GM18511 (cell line): ENCODE results near the gene ARHGEF12.
A peak's percentile ranks its signal among the peaks of the same experiment; 100 is the strongest.
"Not testable (repeated sequence)": the region's sequence is repeated elsewhere in the genome, so short reads cannot be mapped to it uniquely, and the experiment has no call there.

ENCODE experiments used
- ATAC-seq: cut with Tn5 transposase; IDR thresholded peaks from one replicate; pipeline ENCODE4 v1.9.1; 2021; ENCODE audit warnings: mild to moderate bottlenecking, moderate library complexity; ENCODE audit not compliant: unreplicated experiment

The ARHGEF12 gene

GRCh38 chr11:120482149-120482548 is 145.9 kb downstream of the ARHGEF12 start:
- no peak for ATAC-seq

GRCh38 chr11:120484722-120485121 is 148.5 kb downstream of the ARHGEF12 start:
- no peak for ATAC-seq

GRCh38 chr11:120486138-120486537 is 149.9 kb downstream of the ARHGEF12 start:
- no peak for ATAC-seq

DNA sequence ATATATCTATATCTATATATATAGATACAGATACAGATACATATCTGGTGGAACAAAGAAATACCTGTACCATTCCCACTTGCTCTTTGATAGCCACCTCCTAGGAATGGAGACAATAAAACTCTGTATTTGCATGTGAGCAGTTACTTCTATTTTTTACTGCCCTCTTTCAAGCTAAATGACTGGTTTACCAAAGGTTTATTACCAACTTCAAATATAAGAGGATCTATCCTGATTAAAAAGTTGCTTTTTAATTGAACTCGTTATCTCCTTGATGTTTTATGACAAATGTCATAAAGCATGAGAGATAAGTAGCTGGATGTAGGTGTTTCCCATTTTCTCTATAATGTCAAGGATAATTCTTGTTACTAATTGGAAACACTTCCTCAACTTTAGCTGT is 153.6 kb downstream of the ARHGEF12 start:
- no peak for ATAC-seq

DNA sequence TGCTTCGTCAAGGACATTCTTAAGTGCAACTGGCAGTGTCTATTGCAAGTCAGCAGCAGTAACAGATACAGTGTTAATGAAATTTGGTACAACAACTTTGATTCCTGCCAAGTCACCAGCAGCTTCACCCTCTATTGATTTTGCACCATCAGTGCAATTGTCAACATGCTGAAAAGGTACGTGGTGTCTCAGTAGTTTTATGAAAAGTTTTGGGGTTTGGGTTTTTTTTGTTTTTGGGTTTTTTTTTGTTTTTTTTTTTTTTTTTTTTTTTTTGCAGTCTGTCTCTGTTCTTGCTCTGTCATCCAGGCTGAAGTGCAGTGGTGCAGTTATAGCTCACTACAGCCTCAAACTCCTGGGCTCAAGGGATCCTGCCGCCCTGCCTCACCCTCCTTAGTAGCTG is 156.3 kb downstream of the ARHGEF12 start:
- ATAC-seq: no peak

- no peak for ATAC-seq
These were observed 158.4 kb downstream of the ARHGEF12 start for GRCh38 chr11:120494595-120494994.

DNA sequence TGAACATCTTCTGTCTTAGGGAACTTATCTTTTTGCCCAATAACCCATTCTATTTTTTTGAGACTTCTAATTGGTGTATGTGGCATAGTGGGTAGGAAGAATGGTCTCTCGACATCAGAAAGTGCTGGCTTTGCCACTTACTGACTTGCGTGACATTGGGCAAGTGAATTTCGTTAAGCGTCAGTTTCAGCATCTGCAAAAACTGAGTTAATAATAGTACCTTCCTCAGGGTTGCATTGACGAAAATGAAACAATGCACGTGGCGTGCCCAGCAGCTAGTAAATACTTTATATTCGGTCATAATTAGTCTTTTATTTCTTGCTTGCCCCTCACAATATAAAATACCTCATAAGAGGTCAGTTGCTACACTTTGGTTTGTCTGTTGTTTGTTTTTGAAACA is 162.9 kb downstream of the ARHGEF12 start:
- ATAC-seq: no peak

GRCh38 chr11:120499859-120500258 is 163.6 kb downstream of the ARHGEF12 start:
- no peak for ATAC-seq

GRCh38 chr11:120500414-120501071 is 164.3 kb downstream of the ARHGEF12 start:
- no peak for ATAC-seq

DNA sequence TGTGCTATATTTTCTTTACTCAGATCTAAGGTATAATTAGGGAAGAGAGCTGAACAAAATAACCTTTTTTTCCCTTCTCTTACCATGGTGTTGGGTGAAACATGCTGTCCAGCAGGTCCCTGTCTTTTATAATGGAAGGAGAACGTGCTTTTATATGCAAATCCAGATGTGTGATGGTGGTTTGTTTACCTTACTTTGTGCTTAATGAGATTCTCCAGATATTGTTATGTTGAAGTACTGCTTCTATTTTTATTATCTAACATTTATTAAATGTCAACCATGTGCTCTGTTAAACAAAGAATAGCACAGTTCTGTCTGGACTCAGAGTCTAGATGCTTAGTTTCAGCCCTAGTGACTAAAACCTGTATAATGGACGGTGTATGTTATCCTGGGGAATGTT is 165.2 kb downstream of the ARHGEF12 start:
- no peak for ATAC-seq

DNA sequence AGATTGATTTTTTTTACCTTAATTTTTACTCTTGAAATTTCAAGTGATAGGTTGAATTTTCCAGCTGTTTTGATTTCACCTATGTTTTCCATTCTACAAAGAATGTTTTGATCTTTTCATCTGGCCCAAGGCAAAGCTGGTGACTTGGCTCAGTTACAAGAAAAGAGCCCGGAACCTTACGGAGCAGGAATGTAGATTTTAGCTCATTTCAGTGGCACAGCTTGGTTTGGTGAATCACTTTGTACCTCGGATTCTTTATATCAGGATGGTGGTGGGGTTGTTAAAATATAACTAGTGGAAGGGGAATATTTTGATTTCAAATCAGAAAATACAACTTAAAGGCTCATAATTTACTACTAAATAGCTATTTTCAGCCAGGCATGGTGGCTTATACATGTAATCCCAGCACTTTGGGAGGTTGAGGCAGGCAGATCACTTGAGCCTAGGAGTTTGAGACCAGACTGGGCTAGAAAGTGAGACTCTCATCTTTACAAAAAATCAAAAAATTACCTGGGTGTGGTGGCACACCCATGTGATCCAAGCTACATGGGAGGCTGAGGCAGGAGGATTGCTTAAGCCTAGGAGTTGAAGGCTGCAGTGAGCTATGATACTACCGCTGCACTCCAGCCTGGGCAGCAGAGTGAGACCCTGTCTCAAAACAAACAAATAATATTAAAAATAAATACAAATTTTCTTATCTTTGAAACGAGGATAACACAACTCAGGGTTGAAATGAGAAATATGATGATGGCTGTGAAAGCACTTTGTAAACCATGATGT is 166.0 kb downstream of the ARHGEF12 start:
- no peak for ATAC-seq

GRCh38 chr11:120503529-120503928 is 167.3 kb downstream of the ARHGEF12 start:
- not testable (repeated sequence) for ATAC-seq

DNA sequence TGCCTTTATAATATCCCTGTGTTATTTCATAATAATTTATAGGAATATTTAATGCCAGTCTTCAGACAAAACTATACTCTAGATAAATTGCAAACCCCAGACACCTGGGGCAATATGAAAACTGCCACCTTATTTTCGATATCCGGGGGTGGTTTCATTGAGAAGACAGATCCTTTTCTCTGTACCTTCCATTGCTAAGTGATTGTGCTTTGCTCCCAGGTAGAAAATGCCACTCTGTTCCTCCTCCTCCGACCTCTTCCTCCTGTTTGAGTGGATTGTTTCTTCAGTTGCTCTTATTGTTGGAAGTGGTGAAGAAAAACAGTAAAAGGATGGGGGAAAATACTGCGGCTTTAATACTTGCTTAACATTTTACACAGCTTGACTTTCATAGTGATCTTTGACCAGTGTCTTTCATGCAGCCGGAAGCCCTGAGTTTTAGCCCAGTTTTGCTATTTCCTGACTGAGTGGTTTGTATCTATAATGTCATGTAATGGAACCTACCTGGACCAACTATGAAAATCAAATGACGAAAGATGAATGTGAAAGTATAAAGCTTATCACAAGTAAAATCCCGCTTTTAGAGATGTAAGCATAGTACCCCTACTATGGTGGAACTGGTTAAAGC is 169.7 kb downstream of the ARHGEF12 start:
- no peak for ATAC-seq

DNA sequence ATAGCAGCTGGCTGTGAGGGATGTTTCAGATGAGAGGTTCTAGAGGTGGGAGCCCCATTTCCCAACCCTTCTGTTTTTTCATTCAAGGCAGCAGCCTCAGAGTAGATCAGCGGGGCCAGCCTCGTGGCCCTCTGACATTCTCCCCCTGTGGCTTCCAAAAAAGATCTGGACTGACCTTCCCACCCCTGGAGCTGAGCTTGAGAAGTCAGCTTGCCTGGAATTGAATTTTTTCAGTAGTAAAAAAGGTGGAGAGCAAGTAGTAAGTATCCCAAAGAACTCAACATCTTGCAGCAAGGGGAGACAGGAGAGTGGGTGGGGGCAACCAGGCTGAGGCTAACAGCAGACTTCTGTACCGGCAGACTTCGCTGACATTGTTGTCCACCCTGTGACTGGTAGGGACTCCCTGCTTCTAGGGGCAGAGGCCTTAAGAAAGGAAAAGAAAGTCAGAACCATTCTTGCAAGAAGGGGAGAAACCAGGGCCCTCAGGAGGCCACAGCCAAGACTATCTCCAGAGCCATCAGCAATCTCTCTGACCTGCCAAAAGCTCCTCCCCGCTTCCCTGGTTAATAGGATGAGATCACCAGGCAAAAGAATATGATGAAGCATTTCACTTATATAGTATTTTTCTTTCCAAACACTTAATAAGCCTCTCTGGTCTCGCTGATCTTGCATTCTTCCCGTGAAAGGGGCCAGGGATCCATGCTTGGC is 173.3 kb downstream of the ARHGEF12 start:
- no peak for ATAC-seq

- ATAC-seq: no peak
These were observed 174.3 kb downstream of the ARHGEF12 start for GRCh38 chr11:120510406-120511115.

DNA sequence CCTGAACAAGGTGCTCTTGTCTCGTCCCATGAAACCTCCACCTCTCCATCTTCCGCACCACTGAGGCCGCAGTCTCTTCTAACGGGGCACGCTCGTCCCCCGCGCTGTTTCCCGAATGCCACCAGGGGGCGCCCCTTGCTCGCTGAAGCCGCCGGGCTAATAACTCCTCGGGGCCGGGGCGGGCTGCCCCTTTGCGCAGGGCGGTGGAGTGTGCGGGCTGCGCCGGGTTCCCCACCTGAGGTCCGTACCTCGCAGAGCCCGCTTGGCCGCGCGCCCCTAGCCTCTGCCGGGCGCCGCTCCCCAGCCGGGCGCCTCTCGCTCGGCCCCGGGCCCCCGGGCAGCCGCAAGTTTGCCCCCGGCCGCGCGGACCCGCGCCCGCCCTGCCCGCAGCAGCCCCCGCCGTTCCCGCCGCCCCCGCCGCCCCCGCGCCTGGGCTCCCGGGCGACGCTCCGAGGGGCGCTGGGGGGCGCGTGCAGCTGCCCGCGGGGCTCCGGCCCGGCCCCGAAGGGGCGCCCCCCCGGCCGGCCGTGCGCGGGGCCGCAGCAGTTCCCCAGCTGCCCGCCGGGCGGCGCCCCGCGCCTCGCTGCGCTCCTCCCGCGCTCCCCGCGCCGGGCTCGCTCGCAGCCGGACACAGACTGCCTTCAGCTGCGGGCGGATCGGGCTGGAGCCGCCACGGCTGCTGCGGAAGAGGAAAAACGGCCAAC is 175.1 kb downstream of the ARHGEF12 start, which contains the start of gene GRIK4:
TSS of gene GRIK4 (plus strand) at position 633 of the 704 bp plus-strand sequence. CDS start 148,571 bp downstream, outside the sequence.
- peak; percentile 91 for ATAC-seq

GRCh38 chr11:120511820-120512738 is 175.9 kb downstream of the ARHGEF12 start:
- no peak for ATAC-seq

DNA sequence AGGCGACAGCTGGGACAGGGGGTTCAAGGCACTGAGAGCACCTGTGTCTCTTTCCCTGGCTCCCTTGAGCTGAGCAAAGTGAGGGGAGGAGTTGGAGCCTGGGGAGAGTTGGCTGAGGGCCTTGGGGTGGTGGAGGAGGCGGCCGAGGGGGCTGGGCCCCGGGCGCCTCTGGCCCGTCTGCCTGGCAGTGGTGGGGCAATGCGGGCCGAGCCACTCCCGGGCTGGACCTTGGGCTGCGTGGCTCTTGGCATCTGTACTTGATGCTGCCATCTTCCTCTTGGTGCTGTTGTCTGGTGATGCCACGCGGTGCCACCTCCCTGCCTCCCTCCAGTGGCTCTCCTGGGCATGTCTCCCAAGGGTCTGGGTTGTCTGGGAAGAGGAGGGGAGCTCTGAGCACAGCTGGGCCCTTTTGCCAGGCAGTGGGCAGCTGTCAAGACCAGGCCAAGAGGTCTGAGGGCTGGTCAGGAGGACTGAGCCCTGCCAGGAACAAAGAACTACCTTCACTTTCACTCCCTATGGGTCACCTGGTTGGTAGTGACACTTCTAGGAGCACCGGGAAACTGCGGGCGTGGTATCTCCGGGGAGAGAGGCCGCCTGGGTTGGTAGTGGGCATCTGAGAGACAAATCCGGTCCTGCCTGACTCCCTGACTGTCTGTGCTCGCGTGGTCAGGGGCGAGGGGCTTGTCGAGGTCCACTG is 176.7 kb downstream of the ARHGEF12 start:
- ATAC-seq: no peak
